Mesenchymal stem cell (in vitro differentiated cells and primary cell): ENCODE data around the gene DOCK8. TPM values are rescaled to one million over a fixed set of nuclear protein-coding genes. Genes with fewer than 3 reads are reported as not detected.
"Not testable (repeated sequence)": the region's sequence is repeated elsewhere in the genome, so short reads cannot be mapped to it uniquely, and the experiment has no call there.

Source experiments
- DNase-seq: peaks from one replicate; pipeline ENCODE4 v3.0.0-alpha.2; 2013
- H2AFZ ChIP-seq: one replicate; pipeline ENCODE4 v1.6.1; 2013; ENCODE audit warnings: low read depth, mild to moderate bottlenecking, control low read depth, inconsistent platforms, low read length, moderate library complexity
- H2AK5ac ChIP-seq: 2 replicates; pipeline ENCODE4 v1.6.1; 2013; ENCODE audit warnings: low read length, moderate library complexity, mild to moderate bottlenecking, inconsistent platforms; ENCODE audit not compliant: severe bottlenecking
- H2BK120ac ChIP-seq: one replicate; pipeline ENCODE4 v1.6.1; 2013; ENCODE audit warnings: low read depth, mild to moderate bottlenecking, inconsistent platforms, low read length, moderate library complexity
- H2BK12ac ChIP-seq, 2 experiments: one replicate each; pipeline ENCODE4 v1.6.1; 2013; ENCODE audit warnings: inconsistent platforms in 2 of 2, low read length in 2 of 2, mild to moderate bottlenecking in 2 of 2, moderate library complexity in 2 of 2, control low read depth in 1 of 2
- H2BK15ac ChIP-seq: one replicate; pipeline ENCODE4 v1.6.1; 2013; ENCODE audit warnings: mild to moderate bottlenecking, low read depth, inconsistent platforms; ENCODE audit not compliant: poor library complexity, severe bottlenecking
- H2BK5ac ChIP-seq: 2 replicates; pipeline ENCODE4 v1.6.1; 2013; ENCODE audit warnings: low read depth, mild to moderate bottlenecking, low read length, control low read depth, inconsistent platforms; ENCODE audit not compliant: poor library complexity, severe bottlenecking
- H3K14ac ChIP-seq, 2 experiments: one replicate each; pipeline ENCODE4 v1.6.1; 2013; ENCODE audit warnings: inconsistent platforms in 2 of 2, low read length in 2 of 2, control low read depth in 1 of 2, mild to moderate bottlenecking in 1 of 2, moderate library complexity in 1 of 2
- H3K18ac ChIP-seq, 2 experiments: one replicate each; pipeline ENCODE4 v1.6.1; 2013; ENCODE audit warnings: inconsistent platforms in 2 of 2, low read length in 2 of 2, control low read depth in 1 of 2, low read depth in 1 of 2, mild to moderate bottlenecking in 1 of 2
- H3K23ac ChIP-seq, 2 experiments: one replicate each; pipeline ENCODE4 v1.6.1; 2013; ENCODE audit warnings: inconsistent platforms in 2 of 2, low read length in 2 of 2, mild to moderate bottlenecking in 2 of 2, moderate library complexity in 2 of 2, control low read depth in 1 of 2
- H3K27ac ChIP-seq: 2 replicates; pipeline ENCODE4 v1.5.1; 2013; ENCODE audit warnings: mild to moderate bottlenecking, moderate library complexity, low read length, control low read depth, inconsistent platforms; ENCODE audit not compliant: poor library complexity, severe bottlenecking
- H3K27me3 ChIP-seq, 2 experiments: 2 replicates each; pipeline versions ENCODE4 v1.6.1 to v1.7.0; 2013; ENCODE audit warnings: low read length in 2 of 2, mild to moderate bottlenecking in 2 of 2, moderate library complexity in 2 of 2, control low read depth in 1 of 2, inconsistent platforms in 1 of 2; ENCODE audit not compliant: control insufficient read depth in 1 of 2, insufficient read depth in 1 of 2
- H3K36me3 ChIP-seq, 2 experiments: 2 replicates each; pipeline versions ENCODE4 v1.6.1 to v1.7.0; 2013; ENCODE audit warnings: low read length in 2 of 2, control low read depth in 1 of 2, inconsistent platforms in 1 of 2, low read depth in 1 of 2, mild to moderate bottlenecking in 1 of 2; ENCODE audit not compliant: insufficient read depth in 2 of 2, control insufficient read depth in 1 of 2
- H3K4ac ChIP-seq, 2 experiments: one replicate each; pipeline ENCODE4 v1.6.1; 2013; ENCODE audit warnings: inconsistent platforms in 2 of 2, low read length in 2 of 2, mild to moderate bottlenecking in 2 of 2, moderate library complexity in 2 of 2, control low read depth in 1 of 2, low read depth in 1 of 2
- H3K4me1 ChIP-seq: 2 replicates; pipeline ENCODE4 v1.6.1; 2013; ENCODE audit warnings: low read depth, low read length, control low read depth; ENCODE audit not compliant: control insufficient read depth, insufficient read depth
- H3K4me2 ChIP-seq: 2 replicates; pipeline ENCODE4 v1.6.1; 2013; ENCODE audit warnings: low read length, mild to moderate bottlenecking, inconsistent platforms; ENCODE audit not compliant: poor library complexity, severe bottlenecking
- H3K4me3 ChIP-seq, 2 experiments: 2 replicates each; pipeline versions ENCODE4 v1.5.1 to v1.7.0; 2013; ENCODE audit warnings: low read length in 2 of 2, mild to moderate bottlenecking in 2 of 2, control low read depth in 1 of 2, low read depth in 1 of 2; ENCODE audit not compliant: insufficient read depth in 1 of 2
- H3K79me1 ChIP-seq: replicated peaks from 2 replicates; pipeline ENCODE4 v1.6.1; 2013; ENCODE audit warnings: mild to moderate bottlenecking, control low read depth, low read length, inconsistent platforms; ENCODE audit not compliant: poor library complexity, severe bottlenecking
- H3K9ac ChIP-seq: 2 replicates; pipeline ENCODE4 v1.7.0; 2013; ENCODE audit warnings: mild to moderate bottlenecking, low read length, moderate library complexity
- H3K9me3 ChIP-seq: 2 replicates; pipeline ENCODE4 v1.7.0; 2013; ENCODE audit warnings: mild to moderate bottlenecking, low read length; ENCODE audit not compliant: control insufficient read depth
- H4K8ac ChIP-seq: one replicate; pipeline ENCODE4 v1.6.1; 2013; ENCODE audit warnings: inconsistent platforms, mild to moderate bottlenecking, low read length, moderate library complexity
- H4K91ac ChIP-seq: one replicate; pipeline ENCODE4 v1.6.1; 2013; ENCODE audit warnings: mild to moderate bottlenecking, low read length, inconsistent platforms
- WGBS: methylation state at CpG from one replicate; pipeline ENCODE4 v1.1.7; 2013; ENCODE audit warnings: mixed read lengths; 5-methylcytosine and 5-hydroxymethylcytosine counted together
- polyA plus RNA-seq, 2 experiments: library from polyadenylated mRNA; stranded (reverse); fragments of 200-250 nt; gene quantifications; one replicate each; pipeline ENCODE4 v1.2.3, GENCODE V29; 2013

Gene DOCK8
- 0.01 TPM for polyA plus RNA-seq (2013, experiment 1 of 2)
- polyA plus RNA-seq (2013, experiment 2 of 2) = 0.01 TPM

- peak within 1 kb of the TSS in 1 of 2 experiments; percentile 44 for H3K14ac ChIP-seq
- no peak within 1 kb of the TSS for H2AK5ac ChIP-seq
- H3K18ac ChIP-seq = no peak within 1 kb of the TSS
- no peaks in the 10 kb centered on the region for H3K9me3 ChIP-seq
- H3K4me2 ChIP-seq = peak within 1 kb of the TSS; percentile 100
- peak within 1 kb of the TSS; percentile 55 for H3K9ac ChIP-seq
- no peak within 1 kb of the TSS for H2BK120ac ChIP-seq
- no peak within 1 kb of the TSS for H4K91ac ChIP-seq
- H2BK5ac ChIP-seq = no peak within 1 kb of the TSS
- DNase-seq = no peak
- H3K27me3 ChIP-seq = peaks cover 17 to 33% of the 10 kb centered on the region in 2 experiments
- peak within 1 kb of the TSS; percentile 62 to 74 for H3K4me3 ChIP-seq
- H3K36me3 ChIP-seq = no peaks in the 10 kb centered on the region
- no peak within 1 kb of the TSS for H2BK15ac ChIP-seq
- H4K8ac ChIP-seq = no peak within 1 kb of the TSS
- H3K27ac ChIP-seq = no peak within 1 kb of the TSS
- H3K79me1 ChIP-seq = no peaks in the 10 kb centered on the region
- no peak within 1 kb of the TSS for H2BK12ac ChIP-seq
- no peak within 1 kb of the TSS for H3K4ac ChIP-seq
- H3K23ac ChIP-seq = peak within 1 kb of the TSS in 1 of 2 experiments; percentile 24
- H3K4me1 ChIP-seq = peaks cover 11% of the 10 kb centered on the region
- peak within 1 kb of the TSS; percentile 91 for H2AFZ ChIP-seq
- 1% methylated on average over 98 of the region's 103 CpGs for WGBS
Measured at GRCh38 chr9:214648-215493, at the start of gene DOCK8. TSS of gene DOCK8 (plus strand) at chr9:214865. CDS start at chr9:214977, 112 bp downstream.

DNA sequence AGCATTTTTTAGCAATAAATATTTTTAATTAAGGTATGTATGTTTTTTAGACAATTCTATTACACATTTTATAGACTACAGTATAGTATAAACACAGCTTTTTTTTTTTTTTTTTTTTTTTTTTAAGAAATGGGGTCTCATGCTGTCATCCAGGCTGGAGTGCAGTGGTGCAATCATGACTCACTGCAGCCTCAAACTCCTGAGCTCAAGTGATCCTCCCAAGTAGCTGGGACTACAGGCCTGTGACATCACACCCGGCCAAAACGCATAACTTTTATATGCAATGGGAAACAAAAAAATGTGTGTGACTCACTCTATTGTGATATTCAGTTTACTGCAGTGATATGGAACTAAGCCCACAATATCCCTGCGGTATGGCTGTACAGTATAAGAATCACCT is 44.9 kb upstream of the DOCK8 start:
- H3K23ac ChIP-seq, H3K14ac ChIP-seq, H2AK5ac ChIP-seq, H3K18ac ChIP-seq, H2AFZ ChIP-seq, H2BK120ac ChIP-seq, H3K9me3 ChIP-seq, DNase-seq, H3K4me1 ChIP-seq, H3K4ac ChIP-seq, H3K4me3 ChIP-seq, H4K91ac ChIP-seq, H3K27me3 ChIP-seq, H4K8ac ChIP-seq, H3K27ac ChIP-seq, H2BK12ac ChIP-seq, H3K36me3 ChIP-seq, H2BK5ac ChIP-seq, H3K4me2 ChIP-seq, H3K9ac ChIP-seq, H3K79me1 ChIP-seq, H2BK15ac ChIP-seq: not testable (repeated sequence)
- WGBS = no CpG with 5 or more reads among the region's 3 CpGs

- not testable (repeated sequence) for H3K23ac ChIP-seq, DNase-seq, H2BK120ac ChIP-seq, H3K36me3 ChIP-seq, H3K18ac ChIP-seq, H2AFZ ChIP-seq, H2BK15ac ChIP-seq, H3K4me1 ChIP-seq, H3K4ac ChIP-seq, H2BK5ac ChIP-seq, H3K9me3 ChIP-seq, H4K8ac ChIP-seq, H2BK12ac ChIP-seq, H3K79me1 ChIP-seq, H3K14ac ChIP-seq, H3K27ac ChIP-seq, H4K91ac ChIP-seq, H3K27me3 ChIP-seq, H2AK5ac ChIP-seq
- Histone ChIP-seq H3K9ac (peak overlapping the region; percentile 69), H3K4me3 (peak overlapping the region; percentile 46 to 63), H3K4me2 (peak overlapping the region; percentile 68)
- WGBS = 11% methylated on average over 5 of the region's 23 CpGs
Measured at GRCh38 chr9:178140-178825, 36.4 kb upstream of the DOCK8 start.

DNA sequence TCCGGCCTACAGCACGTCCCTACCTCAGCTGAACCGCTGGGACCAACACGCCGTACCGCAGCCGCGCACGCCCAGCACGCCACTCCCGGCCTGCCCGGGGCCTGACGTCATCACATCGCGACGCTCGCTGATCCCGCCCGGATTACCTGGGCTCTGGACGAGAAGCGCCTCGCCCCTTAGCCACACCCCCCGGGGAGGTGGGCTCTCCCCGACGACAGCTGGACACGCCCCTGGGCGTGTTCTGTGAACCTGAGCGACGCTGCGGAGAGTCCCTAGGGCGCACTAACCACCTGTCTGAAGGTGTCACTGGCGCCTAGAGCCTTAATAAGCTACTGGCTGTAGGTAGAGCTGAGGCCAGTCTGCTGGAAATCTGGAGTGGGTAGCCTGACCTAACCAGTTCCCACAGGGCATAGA is 35.7 kb upstream of the DOCK8 start, which contains the start of gene ZNG1A:
ZNG1A (minus strand) TSS at position 87 of the 414 bp plus-strand sequence. CDS start 87 bp downstream, outside the sequence.
- WGBS = no CpG with 5 or more reads among the region's 32 CpGs
- H3K4me1 ChIP-seq = not testable (repeated sequence)

More for the DNA sequence above, 35.7 kb upstream of the DOCK8 start, which contains the start of gene ZNG1A:
- H3K9me3 ChIP-seq, H4K8ac ChIP-seq, H2BK120ac ChIP-seq, H2BK12ac ChIP-seq, H2AFZ ChIP-seq, H3K4ac ChIP-seq, H3K27ac ChIP-seq, H4K91ac ChIP-seq, H3K14ac ChIP-seq, H3K23ac ChIP-seq, H3K18ac ChIP-seq, H2BK5ac ChIP-seq, H3K79me1 ChIP-seq, H2AK5ac ChIP-seq, H3K27me3 ChIP-seq, H3K36me3 ChIP-seq, H2BK15ac ChIP-seq: not testable (repeated sequence)
- peak; percentile 54 for DNase-seq
- Histone ChIP-seq H3K4me3 (peak within 1 kb of the TSS; percentile 47 to 63), H3K9ac (peak within 1 kb of the TSS; percentile 69), H3K4me2 (peak within 1 kb of the TSS; percentile 68)
